Neural progenitor cell (in vitro differentiated cells): Measurements from ENCODE around the gene JAZF1. TPM values are rescaled to one million over a fixed set of nuclear protein-coding genes. Genes with fewer than 3 reads are reported as not detected.

Experiments
- DNase-seq: peaks from one replicate; pipeline ENCODE4 v3.0.0-alpha.2; 2016; ENCODE audit warnings: low spot score
- H2AFZ ChIP-seq: fragments of 200-600 bp; sonication (generic); replicated peaks from 2 replicates; pipeline ENCODE4 v1.6.1; 2016; ENCODE audit warnings: antibody characterized with exemption
- H3F3A ChIP-seq: fragments of 200-600 bp; sonication (generic); 2 replicates; pipeline ENCODE4 v1.6.1; 2016; ENCODE audit warnings: antibody characterized with exemption, low read depth
- H3K27ac ChIP-seq: fragments of 200-600 bp; sonication (generic); 2 replicates; pipeline ENCODE4 v1.5.1; 2016; ENCODE audit warnings: mild to moderate bottlenecking
- H3K27me3 ChIP-seq: fragments of 200-600 bp; sonication (generic); 2 replicates; pipeline ENCODE4 v1.6.1; 2016; ENCODE audit warnings: mild to moderate bottlenecking, moderate library complexity
- H3K36me3 ChIP-seq: fragments of 200-600 bp; sonication (generic); 2 replicates; pipeline ENCODE4 v1.5.1; 2016
- H3K4me1 ChIP-seq: fragments of 200-600 bp; sonication (generic); 2 replicates; pipeline ENCODE4 v1.6.1; 2016; ENCODE audit warnings: mixed run types
- H3K4me2 ChIP-seq: fragments of 200-600 bp; sonication (generic); 2 replicates; pipeline ENCODE4 v1.6.1; 2016
- H3K4me3 ChIP-seq: fragments of 200-600 bp; sonication (generic); 2 replicates; pipeline ENCODE4 v1.5.1; 2016
- H3K79me2 ChIP-seq: fragments of 200-600 bp; sonication (generic); 2 replicates; pipeline ENCODE4 v1.6.1; 2016; ENCODE audit warnings: low read depth
- H3K9ac ChIP-seq: fragments of 200-600 bp; sonication (generic); 2 replicates; pipeline ENCODE4 v1.6.1; 2016
- H3K9me3 ChIP-seq: fragments of 200-600 bp; sonication (generic); 2 replicates; pipeline ENCODE4 v1.5.1; 2016; ENCODE audit warnings: low read depth
- H4K20me1 ChIP-seq: fragments of 200-600 bp; sonication (generic); 2 replicates; pipeline ENCODE4 v1.6.1; 2016; ENCODE audit warnings: low read depth
- H3K27ac Mint-ChIP-seq: 3 replicates; pipeline ENCODE4 v1.8.0; 2021; ENCODE audit warnings: mixed read lengths
- H3K27me3 Mint-ChIP-seq: 2 replicates; pipeline ENCODE4 v1.8.0; 2022; ENCODE audit warnings: low read depth, mild to moderate bottlenecking, inconsistent platforms, moderate library complexity, mixed read lengths; ENCODE audit not compliant: insufficient read depth
- H3K36me3 Mint-ChIP-seq: 3 replicates; pipeline ENCODE4 v1.8.0; 2021; ENCODE audit warnings: mixed read lengths
- H3K4me1 Mint-ChIP-seq: 3 replicates; pipeline ENCODE4 v1.8.0; 2021; ENCODE audit warnings: mixed read lengths
- H3K4me3 Mint-ChIP-seq: 3 replicates; pipeline ENCODE4 v1.8.0; 2021; ENCODE audit warnings: mild to moderate bottlenecking, moderate library complexity, mixed read lengths
- H3K9me3 Mint-ChIP-seq: 3 replicates; pipeline ENCODE4 v1.8.0; 2020; ENCODE audit warnings: mixed read lengths
- EZH2 ChIP-seq: fragments of 200-600 bp; sonication (generic); IDR thresholded peaks from 2 replicates; pipeline ENCODE4 v1.6.1; 2017; ENCODE audit warnings: antibody characterized with exemption, mild to moderate bottlenecking, moderate library complexity
- EZH2phosphoT487 ChIP-seq: fragments of 200-600 bp; sonication (generic); IDR thresholded peaks from 2 replicates; pipeline ENCODE4 v1.6.1; 2017; ENCODE audit warnings: antibody characterized with exemption
- total RNA-seq: library from RNA; depleted of rRNA; stranded (reverse); fragments of >200 nt; gene quantifications from 2 replicates; pipeline ENCODE4 v1.2.3, GENCODE V29; 2015; ENCODE audit warnings: low replicate concordance
- TF ChIP-seq, protein P1 (sequence below): fragments of 200-600 bp; sonication (generic); IDR thresholded peaks from 2 replicates; pipeline ENCODE4 v1.5.1; 2017; ENCODE audit warnings: antibody characterized with exemption, mild to moderate bottlenecking

JAZF1 gene
- total RNA-seq, 1 donor from 2014 or later: 3.1 TPM

DNA sequence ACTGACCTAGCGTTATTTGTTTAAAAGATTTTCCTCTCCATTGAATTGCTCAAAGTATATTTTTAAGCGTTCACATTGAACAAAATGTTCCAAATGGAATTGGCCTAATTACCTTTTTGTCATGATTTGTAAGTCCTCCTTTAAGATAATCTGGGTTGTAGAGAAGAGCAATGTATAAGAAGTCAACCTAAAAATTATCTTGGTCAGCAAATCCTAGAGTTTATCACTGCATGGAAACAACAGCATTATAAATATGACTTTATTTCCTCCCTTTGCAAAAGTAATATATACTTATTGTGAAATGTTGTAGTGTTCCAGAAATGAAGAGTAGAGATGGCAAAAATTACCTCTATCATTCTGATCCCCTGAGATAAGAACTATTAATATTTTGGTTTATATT lies 381.4 kb downstream of the JAZF1 start:
- H3K4me1 Mint-ChIP-seq: no peaks in the 10 kb centered on the region
- Histone ChIP-seq H3F3A (no peaks in the 10 kb centered on the region), H3K36me3 (peaks cover 12% of the 10 kb centered on the region), H3K4me3 (no peak overlapping the region), H3K4me2 (no peak overlapping the region), H3K79me2 (no peaks in the 10 kb centered on the region), H4K20me1 (no peaks in the 10 kb centered on the region), H3K27ac (no peak overlapping the region), H3K27me3 (no peaks in the 10 kb centered on the region), H2AFZ (no peak overlapping the region), H3K9ac (no peak overlapping the region), H3K4me1 (no peaks in the 10 kb centered on the region), H3K9me3 (no peaks in the 10 kb centered on the region)
- DNase-seq: no peak
- no peaks in the 10 kb centered on the region for H3K9me3 Mint-ChIP-seq
- H3K36me3 Mint-ChIP-seq: peaks cover 23% of the 10 kb centered on the region
- TF ChIP-seq, protein P1, sequence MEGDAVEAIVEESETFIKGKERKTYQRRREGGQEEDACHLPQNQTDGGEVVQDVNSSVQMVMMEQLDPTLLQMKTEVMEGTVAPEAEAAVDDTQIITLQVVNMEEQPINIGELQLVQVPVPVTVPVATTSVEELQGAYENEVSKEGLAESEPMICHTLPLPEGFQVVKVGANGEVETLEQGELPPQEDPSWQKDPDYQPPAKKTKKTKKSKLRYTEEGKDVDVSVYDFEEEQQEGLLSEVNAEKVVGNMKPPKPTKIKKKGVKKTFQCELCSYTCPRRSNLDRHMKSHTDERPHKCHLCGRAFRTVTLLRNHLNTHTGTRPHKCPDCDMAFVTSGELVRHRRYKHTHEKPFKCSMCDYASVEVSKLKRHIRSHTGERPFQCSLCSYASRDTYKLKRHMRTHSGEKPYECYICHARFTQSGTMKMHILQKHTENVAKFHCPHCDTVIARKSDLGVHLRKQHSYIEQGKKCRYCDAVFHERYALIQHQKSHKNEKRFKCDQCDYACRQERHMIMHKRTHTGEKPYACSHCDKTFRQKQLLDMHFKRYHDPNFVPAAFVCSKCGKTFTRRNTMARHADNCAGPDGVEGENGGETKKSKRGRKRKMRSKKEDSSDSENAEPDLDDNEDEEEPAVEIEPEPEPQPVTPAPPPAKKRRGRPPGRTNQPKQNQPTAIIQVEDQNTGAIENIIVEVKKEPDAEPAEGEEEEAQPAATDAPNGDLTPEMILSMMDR: no peak
- TF ChIP-seq EZH2phosphoT487 (no peak), EZH2 (no peak)
- H3K4me3 Mint-ChIP-seq: no peak overlapping the region
- H3K27ac Mint-ChIP-seq: no peak overlapping the region
- no peaks in the 10 kb centered on the region for H3K27me3 Mint-ChIP-seq

DNA sequence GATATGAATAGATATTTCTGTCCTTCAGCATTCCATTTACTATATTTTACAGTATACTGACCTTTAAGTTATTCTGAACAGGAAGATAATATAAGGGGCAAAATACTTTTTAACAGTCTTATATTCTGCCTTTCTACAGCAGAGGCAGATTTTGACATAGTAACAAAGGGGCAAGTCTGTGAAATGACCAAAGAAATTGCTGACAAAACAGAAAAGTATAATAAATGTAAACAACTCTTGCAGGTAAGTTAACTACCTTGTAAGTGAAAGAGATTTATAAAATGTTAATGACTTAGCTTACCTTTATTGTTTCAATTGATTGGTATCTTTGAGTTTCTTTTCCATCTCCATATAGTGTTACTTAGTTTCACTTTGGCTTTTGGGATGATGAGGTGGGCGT lies 384.6 kb downstream of the JAZF1 start:
- H3K4me1 Mint-ChIP-seq: no peaks in the 10 kb centered on the region
- H3F3A ChIP-seq: no peaks in the 10 kb centered on the region
- no peak overlapping the region for H3K9ac ChIP-seq
- no peaks in the 10 kb centered on the region for H3K27me3 ChIP-seq
- H3K27ac ChIP-seq: no peak overlapping the region
- no peaks in the 10 kb centered on the region for H3K27me3 Mint-ChIP-seq
- H3K27ac Mint-ChIP-seq: no peak overlapping the region
- no peak for DNase-seq
- H2AFZ ChIP-seq: no peak overlapping the region
- no peaks in the 10 kb centered on the region for H3K79me2 ChIP-seq
- H3K9me3 ChIP-seq: no peaks in the 10 kb centered on the region
- peaks cover 12% of the 10 kb centered on the region for H3K36me3 ChIP-seq
- H3K4me1 ChIP-seq: peaks cover 9% of the 10 kb centered on the region
- H3K36me3 Mint-ChIP-seq: peaks cover 26% of the 10 kb centered on the region
- H4K20me1 ChIP-seq: no peaks in the 10 kb centered on the region
- TF ChIP-seq, protein P1: no peak
- TF ChIP-seq EZH2 (no peak), EZH2phosphoT487 (no peak)
- H3K4me3 ChIP-seq: no peak overlapping the region
- H3K4me2 ChIP-seq: no peak overlapping the region
- no peaks in the 10 kb centered on the region for H3K9me3 Mint-ChIP-seq
- H3K4me3 Mint-ChIP-seq: no peak overlapping the region

DNA sequence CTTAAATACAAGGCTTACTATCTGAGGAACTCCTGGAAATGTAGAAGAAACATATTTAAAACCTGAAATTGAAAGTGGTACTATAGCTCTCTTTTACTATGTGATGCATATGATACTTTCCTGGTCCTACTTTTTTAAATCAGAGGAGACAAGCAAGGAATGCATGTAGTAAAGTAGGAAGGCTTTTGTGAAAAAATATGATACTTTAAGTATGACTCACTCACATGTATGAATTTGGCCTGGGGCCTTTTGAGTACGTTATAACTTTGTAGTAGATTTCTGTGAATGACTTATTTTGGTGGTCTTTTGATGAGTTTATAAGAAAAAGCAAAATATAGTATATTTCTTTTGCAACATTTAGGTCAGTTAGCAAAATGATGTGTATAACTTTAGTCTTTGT lies 386.8 kb downstream of the JAZF1 start:
- Histone ChIP-seq H3K36me3 (peaks cover 12% of the 10 kb centered on the region), H3K9ac (no peak overlapping the region), H3F3A (no peaks in the 10 kb centered on the region), H3K4me2 (no peak overlapping the region), H3K27ac (no peak overlapping the region), H3K27me3 (no peaks in the 10 kb centered on the region), H2AFZ (no peak overlapping the region), H4K20me1 (no peaks in the 10 kb centered on the region), H3K9me3 (no peaks in the 10 kb centered on the region), H3K79me2 (no peaks in the 10 kb centered on the region), H3K4me3 (no peak overlapping the region), H3K4me1 (peaks cover 9% of the 10 kb centered on the region)
- H3K4me1 Mint-ChIP-seq: no peaks in the 10 kb centered on the region
- no peak for DNase-seq
- no peak overlapping the region for H3K4me3 Mint-ChIP-seq
- peaks cover 23% of the 10 kb centered on the region for H3K36me3 Mint-ChIP-seq
- TF ChIP-seq EZH2 (no peak), EZH2phosphoT487 (no peak)
- TF ChIP-seq, protein P1: no peak
- no peaks in the 10 kb centered on the region for H3K27me3 Mint-ChIP-seq
- H3K27ac Mint-ChIP-seq: no peak overlapping the region
- no peaks in the 10 kb centered on the region for H3K9me3 Mint-ChIP-seq

DNA sequence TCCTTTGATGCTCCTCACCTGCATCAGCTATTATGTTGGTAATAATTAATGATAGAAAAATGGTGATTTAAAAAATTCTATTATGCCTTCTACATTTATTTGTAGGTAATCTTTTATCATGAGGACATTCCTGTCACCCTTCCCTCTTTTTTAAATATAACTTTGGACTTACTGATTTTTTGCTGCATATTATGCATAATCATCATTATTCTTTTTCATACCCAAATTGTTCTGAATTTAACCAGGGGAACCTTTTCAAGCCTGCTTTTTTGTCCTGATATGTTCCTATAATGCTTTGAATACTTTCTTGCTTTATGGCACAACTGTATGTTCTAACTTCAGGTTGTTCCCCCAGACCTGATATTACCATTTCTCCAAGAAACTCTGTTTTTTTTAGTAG lies 392.2 kb downstream of the JAZF1 start:
- Histone ChIP-seq H4K20me1 (no peaks in the 10 kb centered on the region), H3K27me3 (no peaks in the 10 kb centered on the region), H3F3A (peaks cover 7% of the 10 kb centered on the region), H3K4me1 (peaks cover 9% of the 10 kb centered on the region), H3K79me2 (no peaks in the 10 kb centered on the region), H2AFZ (no peak overlapping the region), H3K9ac (no peak overlapping the region), H3K36me3 (peaks cover 9% of the 10 kb centered on the region), H3K4me2 (no peak overlapping the region), H3K27ac (no peak overlapping the region), H3K9me3 (no peaks in the 10 kb centered on the region), H3K4me3 (no peak overlapping the region)
- Mint-ChIP-seq H3K4me1 (peaks cover 2% of the 10 kb centered on the region), H3K4me3 (no peak overlapping the region), H3K27ac (no peak overlapping the region), H3K36me3 (peaks cover 12% of the 10 kb centered on the region), H3K9me3 (no peaks in the 10 kb centered on the region), H3K27me3 (no peaks in the 10 kb centered on the region)
- no peak for TF ChIP-seq EZH2phosphoT487
- TF ChIP-seq EZH2: no peak
- TF ChIP-seq, protein P1: no peak
- no peak for DNase-seq
